Measurements from ENCODE around the gene GADD45G.

Gene GADD45G

GRCh38 chr9:89632192-89632733 lies 27.5 kb downstream of the GADD45G start:
- no peak for DNase-seq

GRCh38 chr9:89632736-89633135 lies 27.9 kb downstream of the GADD45G start:
- DNase-seq = no peak

GRCh38 chr9:89633404-89633803 lies 28.6 kb downstream of the GADD45G start:
- DNase-seq = no peak

- no peak for DNase-seq
Observed at GRCh38 chr9:89633920-89634319, 29.1 kb downstream of the GADD45G start.

GRCh38 chr9:89634995-89635742 lies 30.4 kb downstream of the GADD45G start:
- no peak for DNase-seq

- no peak for DNase-seq
Observed at GRCh38 chr9:89635816-89636215, 31.0 kb downstream of the GADD45G start.

GRCh38 chr9:89637787-89638186 lies 33.0 kb downstream of the GADD45G start:
- no peak for DNase-seq

GRCh38 chr9:89638359-89638758 lies 33.5 kb downstream of the GADD45G start:
- no peak for DNase-seq

- DNase-seq = no peak
Observed at GRCh38 chr9:89638893-89639292, 34.1 kb downstream of the GADD45G start.

- no peak for DNase-seq
Observed at GRCh38 chr9:89639367-89639795, 34.6 kb downstream of the GADD45G start.

GRCh38 chr9:89639961-89640360 lies 35.1 kb downstream of the GADD45G start:
- DNase-seq = no peak

- DNase-seq = no peak
Observed at GRCh38 chr9:89640361-89640760, 35.5 kb downstream of the GADD45G start.

GRCh38 chr9:89640801-89641200 lies 36.0 kb downstream of the GADD45G start:
- no peak for DNase-seq

GRCh38 chr9:89641980-89642379 lies 37.2 kb downstream of the GADD45G start:
- DNase-seq = no peak

GRCh38 chr9:89642789-89643188 lies 38.0 kb downstream of the GADD45G start:
- no peak for DNase-seq

- DNase-seq = no peak
Observed at GRCh38 chr9:89646189-89646939, 41.6 kb downstream of the GADD45G start.

GRCh38 chr9:89647366-89648128 lies 42.7 kb downstream of the GADD45G start:
- DNase-seq = no peak

GRCh38 chr9:89648247-89649000 lies 43.6 kb downstream of the GADD45G start:
- DNase-seq = no peak

- DNase-seq = no peak
Observed at GRCh38 chr9:89649039-89649691, 44.4 kb downstream of the GADD45G start.

- DNase-seq = no peak
Observed at GRCh38 chr9:89654025-89654662, 49.3 kb downstream of the GADD45G start.

All from cortex of kidney (tissue), 1 donor.